ENCODE results near the gene PLEKHH2. TPM values are rescaled to one million over a fixed set of nuclear protein-coding genes. Genes with fewer than 3 reads are reported as not detected.

Gene PLEKHH2
- total and polyA plus RNA-seq, 3 donors from 2014 or later, result 7.4 to 80.2 (median 45.3) TPM

GRCh38 chr2:43748333-43748732 is 111.3 kb downstream of the PLEKHH2 start:
- H3K4me3 ChIP-seq, result no peak overlapping the region
- H3K36me3 ChIP-seq (ENCODE audit: low read depth, missing control alignments), result no peaks in the 10 kb centered on the region
- H3K4me1 ChIP-seq, result no peaks in the 10 kb centered on the region
- TF ChIP-seq CTCF (IDR thresholded peaks at IDR 0.05), result no peak
- TF ChIP-seq POLR2A (IDR thresholded peaks at IDR 0.05), result no peak
- DNase-seq, result no peak
- 79 to 82% methylated on average over 5 of the region's 5 CpGs for WGBS, 2 donors
- no peaks in the 10 kb centered on the region for H3K9me3 ChIP-seq
- intact Hi-C loops (cut with DNase I; ENCODE audit: low total_unique reads), result no loop called here
- H3K27me3 ChIP-seq, result no peaks in the 10 kb centered on the region
- no peak overlapping the region for H3K27ac ChIP-seq

- intact Hi-C loops (cut with DNase I; ENCODE audit: low total_unique reads), result no loop called here
- no peaks in the 10 kb centered on the region for H3K4me1 ChIP-seq
- DNase-seq, result no peak
- H3K27me3 ChIP-seq, result no peaks in the 10 kb centered on the region
- no peaks in the 10 kb centered on the region for H3K36me3 ChIP-seq (ENCODE audit: low read depth, missing control alignments)
- WGBS, 2 donors, result 38 to 39% methylated on average over 3 of the region's 3 CpGs
- no peaks in the 10 kb centered on the region for H3K9me3 ChIP-seq
- H3K4me3 ChIP-seq, result no peak overlapping the region
- TF ChIP-seq CTCF (IDR thresholded peaks at IDR 0.05), result no peak
- no peak for TF ChIP-seq POLR2A (IDR thresholded peaks at IDR 0.05)
- H3K27ac ChIP-seq, result peak overlapping the region; percentile 9 to 50
These were observed 112.5 kb downstream of the PLEKHH2 start for GRCh38 chr2:43749583-43749982.

GRCh38 chr2:43751476-43751990 is 114.5 kb downstream of the PLEKHH2 start:
- no peak overlapping the region for H3K4me3 ChIP-seq
- no peaks in the 10 kb centered on the region for H3K9me3 ChIP-seq
- no peaks in the 10 kb centered on the region for H3K36me3 ChIP-seq (ENCODE audit: low read depth, missing control alignments)
- H3K27me3 ChIP-seq, result no peaks in the 10 kb centered on the region
- TF ChIP-seq CTCF (IDR thresholded peaks at IDR 0.05) (no peak), POLR2A (IDR thresholded peaks at IDR 0.05) (no peak)
- no peaks in the 10 kb centered on the region for H3K4me1 ChIP-seq
- no peak for DNase-seq
- intact Hi-C loops (cut with DNase I; ENCODE audit: low total_unique reads), result no loop called here
- H3K27ac ChIP-seq, result no peak overlapping the region
- WGBS, 2 donors, result 91 to 92% methylated on average over 5 of the region's 5 CpGs

- Histone ChIP-seq H3K9me3 (no peaks in the 10 kb centered on the region), H3K36me3 (ENCODE audit: low read depth, missing control alignments) (no peaks in the 10 kb centered on the region), H3K4me1 (no peaks in the 10 kb centered on the region), H3K27ac (no peak overlapping the region), H3K27me3 (no peaks in the 10 kb centered on the region), H3K4me3 (no peak overlapping the region)
- intact Hi-C loops (cut with DNase I; ENCODE audit: low total_unique reads), result no loop called here
- no peak for DNase-seq
- TF ChIP-seq CTCF (IDR thresholded peaks at IDR 0.05) (no peak), POLR2A (IDR thresholded peaks at IDR 0.05) (no peak)
These were observed 115.2 kb downstream of the PLEKHH2 start for GRCh38 chr2:43752302-43752701.

GRCh38 chr2:43754180-43754579 is 117.1 kb downstream of the PLEKHH2 start:
- Histone ChIP-seq H3K9me3 (no peaks in the 10 kb centered on the region), H3K27ac (no peak overlapping the region), H3K4me3 (no peak overlapping the region), H3K36me3 (ENCODE audit: low read depth, missing control alignments) (no peaks in the 10 kb centered on the region), H3K4me1 (no peaks in the 10 kb centered on the region), H3K27me3 (no peaks in the 10 kb centered on the region)
- WGBS, 2 donors, result 92% methylated on average over 7 of the region's 7 CpGs
- no peak for DNase-seq
- TF ChIP-seq POLR2A (IDR thresholded peaks at IDR 0.05) (no peak), CTCF (IDR thresholded peaks at IDR 0.05) (no peak)
- intact Hi-C loops (cut with DNase I; ENCODE audit: low total_unique reads), result no loop called here
